Measurements from ENCODE around the gene GLT8D1. TPM values are rescaled to one million over a fixed set of nuclear protein-coding genes. Genes with fewer than 3 reads are reported as not detected.
"Not testable (repeated sequence)": the region's sequence is repeated elsewhere in the genome, so short reads cannot be mapped to it uniquely, and the experiment has no call there.

Gene GLT8D1
- total RNA-seq, result 38.7 and 39.0 TPM in 2 replicates

GRCh38 chr3:52705688-52706686 is at the start of gene GLT8D1, which contains the start of gene SPCS1:
GLT8D1 (minus strand) TSS chr3:52705791; CDS start chr3:52700460, 5,331 bp downstream.
SPCS1 (plus strand) TSS chr3:52706106; CDS start chr3:52706247, 141 bp downstream.
- Mint-ChIP-seq H3K9me3 (no peaks in the 10 kb centered on the region), H3K27ac (peak within 1 kb of the TSS; percentile 95), H3K27me3 (no peaks in the 10 kb centered on the region), H3K36me3 (ENCODE audit: low read depth) (peaks cover 25% of the 10 kb centered on the region), H3K4me1 (peaks cover 22% of the 10 kb centered on the region), H3K4me3 (peak within 1 kb of the TSS; percentile 94)
- peak; percentile 96 for DNase-seq
- intact Hi-C loops (cut with micrococcal nuclease), result loop anchor here (1.0 to 10.0 kb wide), 4 partner anchors 20 to 339 kb away; partner anchors contain the start of genes GNL3, NEK4, SFMBT1 and STIMATE

GRCh38 chr3:52754373-52754772 is 48.8 kb upstream of the GLT8D1 start:
- H3K27ac Mint-ChIP-seq, result no peak overlapping the region
- H3K4me3 Mint-ChIP-seq, result no peak overlapping the region
- H3K27me3 Mint-ChIP-seq, result no peaks in the 10 kb centered on the region
- intact Hi-C loops (cut with micrococcal nuclease), result no loop called here
- no peak for DNase-seq
- no peaks in the 10 kb centered on the region for H3K9me3 Mint-ChIP-seq
- no peaks in the 10 kb centered on the region for H3K4me1 Mint-ChIP-seq
- peaks cover 36% of the 10 kb centered on the region for H3K36me3 Mint-ChIP-seq (ENCODE audit: low read depth)

- no peak for DNase-seq
- Mint-ChIP-seq H3K4me1 (no peaks in the 10 kb centered on the region), H3K9me3 (no peaks in the 10 kb centered on the region), H3K4me3 (no peak overlapping the region), H3K27ac (no peak overlapping the region), H3K27me3 (no peaks in the 10 kb centered on the region), H3K36me3 (ENCODE audit: low read depth) (peaks cover 34% of the 10 kb centered on the region)
- intact Hi-C loops (cut with micrococcal nuclease), result no loop called here
Observed at GRCh38 chr3:52752045-52752660, 46.6 kb upstream of the GLT8D1 start.

- Mint-ChIP-seq H3K4me3 (no peak overlapping the region), H3K27me3 (no peaks in the 10 kb centered on the region), H3K27ac (no peak overlapping the region), H3K9me3 (no peaks in the 10 kb centered on the region), H3K36me3 (ENCODE audit: low read depth) (peaks cover 46% of the 10 kb centered on the region), H3K4me1 (no peaks in the 10 kb centered on the region)
- no peak for DNase-seq
- intact Hi-C loops (cut with micrococcal nuclease), result loop anchor here (10.0 kb wide), 1 partner anchor 191 kb away; no protein-coding TSS in a partner anchor
Observed at GRCh38 chr3:52743721-52744120, 38.1 kb upstream of the GLT8D1 start.

GRCh38 chr3:52743152-52743551 is 37.6 kb upstream of the GLT8D1 start:
- no peak for DNase-seq
- intact Hi-C loops (cut with micrococcal nuclease), result loop anchor here (10.0 kb wide), 1 partner anchor 192 kb away; no protein-coding TSS in a partner anchor
- no peaks in the 10 kb centered on the region for H3K4me1 Mint-ChIP-seq
- H3K4me3 Mint-ChIP-seq, result no peak overlapping the region
- H3K36me3 Mint-ChIP-seq (ENCODE audit: low read depth), result peaks cover 41% of the 10 kb centered on the region
- H3K27me3 Mint-ChIP-seq, result no peaks in the 10 kb centered on the region
- no peak overlapping the region for H3K27ac Mint-ChIP-seq
- no peaks in the 10 kb centered on the region for H3K9me3 Mint-ChIP-seq

GRCh38 chr3:52742418-52743041 is 36.9 kb upstream of the GLT8D1 start:
- intact Hi-C loops (cut with micrococcal nuclease), result loop anchor here (1.0 to 10.0 kb wide), 2 partner anchors 192 to 330 kb away; no protein-coding TSS in a partner anchor
- no peaks in the 10 kb centered on the region for H3K9me3 Mint-ChIP-seq
- H3K27ac Mint-ChIP-seq, result no peak overlapping the region
- H3K36me3 Mint-ChIP-seq (ENCODE audit: low read depth), result peaks cover 40% of the 10 kb centered on the region
- DNase-seq, result peak; percentile 69
- H3K27me3 Mint-ChIP-seq, result no peaks in the 10 kb centered on the region
- H3K4me1 Mint-ChIP-seq, result no peaks in the 10 kb centered on the region
- no peak overlapping the region for H3K4me3 Mint-ChIP-seq

- Mint-ChIP-seq H3K27ac (no peak overlapping the region), H3K36me3 (ENCODE audit: low read depth) (peaks cover 43% of the 10 kb centered on the region), H3K27me3 (no peaks in the 10 kb centered on the region), H3K4me1 (no peaks in the 10 kb centered on the region), H3K4me3 (no peak overlapping the region), H3K9me3 (no peaks in the 10 kb centered on the region)
- DNase-seq, result no peak
- intact Hi-C loops (cut with micrococcal nuclease), result loop anchor here (10.0 kb wide), 1 partner anchor 195 kb away; no protein-coding TSS in a partner anchor
Observed at GRCh38 chr3:52739730-52740129, 34.1 kb upstream of the GLT8D1 start.

- H3K4me1 Mint-ChIP-seq, result peaks cover 6% of the 10 kb centered on the region
- intact Hi-C loops (cut with micrococcal nuclease), result no loop called here
- H3K9me3 Mint-ChIP-seq, result peaks cover 26% of the 10 kb centered on the region
- no peaks in the 10 kb centered on the region for H3K27me3 Mint-ChIP-seq
- no peak overlapping the region for H3K4me3 Mint-ChIP-seq
- peaks cover 74% of the 10 kb centered on the region for H3K36me3 Mint-ChIP-seq (ENCODE audit: low read depth)
- H3K27ac Mint-ChIP-seq, result no peak overlapping the region
- no peak for DNase-seq
Observed at GRCh38 chr3:52733256-52733891, 27.8 kb upstream of the GLT8D1 start.

GRCh38 chr3:52731590-52731989 is 26.0 kb upstream of the GLT8D1 start:
- Mint-ChIP-seq H3K9me3 (peaks cover 26% of the 10 kb centered on the region), H3K27ac (no peak overlapping the region), H3K4me1 (peaks cover 6% of the 10 kb centered on the region), H3K4me3 (no peak overlapping the region), H3K36me3 (ENCODE audit: low read depth) (peaks cover 81% of the 10 kb centered on the region), H3K27me3 (no peaks in the 10 kb centered on the region)
- DNase-seq, result no peak
- intact Hi-C loops (cut with micrococcal nuclease), result no loop called here

- H3K4me1 Mint-ChIP-seq, result peaks cover 6% of the 10 kb centered on the region
- no peak overlapping the region for H3K4me3 Mint-ChIP-seq
- no peak overlapping the region for H3K27ac Mint-ChIP-seq
- H3K9me3 Mint-ChIP-seq, result peaks cover 26% of the 10 kb centered on the region
- H3K36me3 Mint-ChIP-seq (ENCODE audit: low read depth), result peaks cover 75% of the 10 kb centered on the region
- no peak for DNase-seq
- H3K27me3 Mint-ChIP-seq, result no peaks in the 10 kb centered on the region
- intact Hi-C loops (cut with micrococcal nuclease), result no loop called here
Observed at GRCh38 chr3:52730681-52731080, 25.1 kb upstream of the GLT8D1 start.

GRCh38 chr3:52728753-52729152 is 23.2 kb upstream of the GLT8D1 start:
- H3K27me3 Mint-ChIP-seq; H3K4me1 Mint-ChIP-seq; H3K4me3 Mint-ChIP-seq; DNase-seq; H3K27ac Mint-ChIP-seq; intact Hi-C loops (cut with micrococcal nuclease): not testable (repeated sequence)
- Mint-ChIP-seq H3K9me3 (peaks cover 26% of the 10 kb centered on the region), H3K36me3 (ENCODE audit: low read depth) (peaks cover 57% of the 10 kb centered on the region)

- peaks cover 23% of the 10 kb centered on the region for H3K4me1 Mint-ChIP-seq
- H3K9me3 Mint-ChIP-seq, result no peaks in the 10 kb centered on the region
- H3K27ac Mint-ChIP-seq, result no peak overlapping the region
- no peak overlapping the region for H3K4me3 Mint-ChIP-seq
- intact Hi-C loops (cut with micrococcal nuclease), result no loop called here
- no peak for DNase-seq
- H3K27me3 Mint-ChIP-seq, result no peaks in the 10 kb centered on the region
- H3K36me3 Mint-ChIP-seq (ENCODE audit: low read depth), result peaks cover 26% of the 10 kb centered on the region
Observed at GRCh38 chr3:52724511-52724910, 18.9 kb upstream of the GLT8D1 start.

GRCh38 chr3:52723935-52724334 is 18.3 kb upstream of the GLT8D1 start:
- no peak overlapping the region for H3K4me3 Mint-ChIP-seq
- no peak overlapping the region for H3K27ac Mint-ChIP-seq
- intact Hi-C loops (cut with micrococcal nuclease), result no loop called here
- H3K9me3 Mint-ChIP-seq, result no peaks in the 10 kb centered on the region
- peaks cover 27% of the 10 kb centered on the region for H3K36me3 Mint-ChIP-seq (ENCODE audit: low read depth)
- no peaks in the 10 kb centered on the region for H3K27me3 Mint-ChIP-seq
- peaks cover 23% of the 10 kb centered on the region for H3K4me1 Mint-ChIP-seq
- no peak for DNase-seq

All from activated CD4-positive, alpha-beta T cell treated with anti-CD3 and anti-CD28 coated beads, Interleukin-2, amount 10 ng/mL, durations not matched to agents 24 days and 14 days (primary cell).